Measurements from ENCODE around the gene CORIN.

GRCh38 chr4:47696823-47697222 lies 141.0 kb downstream of the CORIN start:
- no peak for TF ChIP-seq CTCF (conservative IDR thresholded peaks at IDR 0.05; ENCODE audit: low read length)
- TF ChIP-seq EZH2phosphoT487 (IDR thresholded peaks at IDR 0.05; ENCODE audit: borderline replicate concordance) = no peak

Measured in Loucy (cell line).